ENCODE data around the gene STAB1.

The STAB1 gene, protein sequence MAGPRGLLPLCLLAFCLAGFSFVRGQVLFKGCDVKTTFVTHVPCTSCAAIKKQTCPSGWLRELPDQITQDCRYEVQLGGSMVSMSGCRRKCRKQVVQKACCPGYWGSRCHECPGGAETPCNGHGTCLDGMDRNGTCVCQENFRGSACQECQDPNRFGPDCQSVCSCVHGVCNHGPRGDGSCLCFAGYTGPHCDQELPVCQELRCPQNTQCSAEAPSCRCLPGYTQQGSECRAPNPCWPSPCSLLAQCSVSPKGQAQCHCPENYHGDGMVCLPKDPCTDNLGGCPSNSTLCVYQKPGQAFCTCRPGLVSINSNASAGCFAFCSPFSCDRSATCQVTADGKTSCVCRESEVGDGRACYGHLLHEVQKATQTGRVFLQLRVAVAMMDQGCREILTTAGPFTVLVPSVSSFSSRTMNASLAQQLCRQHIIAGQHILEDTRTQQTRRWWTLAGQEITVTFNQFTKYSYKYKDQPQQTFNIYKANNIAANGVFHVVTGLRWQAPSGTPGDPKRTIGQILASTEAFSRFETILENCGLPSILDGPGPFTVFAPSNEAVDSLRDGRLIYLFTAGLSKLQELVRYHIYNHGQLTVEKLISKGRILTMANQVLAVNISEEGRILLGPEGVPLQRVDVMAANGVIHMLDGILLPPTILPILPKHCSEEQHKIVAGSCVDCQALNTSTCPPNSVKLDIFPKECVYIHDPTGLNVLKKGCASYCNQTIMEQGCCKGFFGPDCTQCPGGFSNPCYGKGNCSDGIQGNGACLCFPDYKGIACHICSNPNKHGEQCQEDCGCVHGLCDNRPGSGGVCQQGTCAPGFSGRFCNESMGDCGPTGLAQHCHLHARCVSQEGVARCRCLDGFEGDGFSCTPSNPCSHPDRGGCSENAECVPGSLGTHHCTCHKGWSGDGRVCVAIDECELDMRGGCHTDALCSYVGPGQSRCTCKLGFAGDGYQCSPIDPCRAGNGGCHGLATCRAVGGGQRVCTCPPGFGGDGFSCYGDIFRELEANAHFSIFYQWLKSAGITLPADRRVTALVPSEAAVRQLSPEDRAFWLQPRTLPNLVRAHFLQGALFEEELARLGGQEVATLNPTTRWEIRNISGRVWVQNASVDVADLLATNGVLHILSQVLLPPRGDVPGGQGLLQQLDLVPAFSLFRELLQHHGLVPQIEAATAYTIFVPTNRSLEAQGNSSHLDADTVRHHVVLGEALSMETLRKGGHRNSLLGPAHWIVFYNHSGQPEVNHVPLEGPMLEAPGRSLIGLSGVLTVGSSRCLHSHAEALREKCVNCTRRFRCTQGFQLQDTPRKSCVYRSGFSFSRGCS (N-terminal part only)

DNA sequence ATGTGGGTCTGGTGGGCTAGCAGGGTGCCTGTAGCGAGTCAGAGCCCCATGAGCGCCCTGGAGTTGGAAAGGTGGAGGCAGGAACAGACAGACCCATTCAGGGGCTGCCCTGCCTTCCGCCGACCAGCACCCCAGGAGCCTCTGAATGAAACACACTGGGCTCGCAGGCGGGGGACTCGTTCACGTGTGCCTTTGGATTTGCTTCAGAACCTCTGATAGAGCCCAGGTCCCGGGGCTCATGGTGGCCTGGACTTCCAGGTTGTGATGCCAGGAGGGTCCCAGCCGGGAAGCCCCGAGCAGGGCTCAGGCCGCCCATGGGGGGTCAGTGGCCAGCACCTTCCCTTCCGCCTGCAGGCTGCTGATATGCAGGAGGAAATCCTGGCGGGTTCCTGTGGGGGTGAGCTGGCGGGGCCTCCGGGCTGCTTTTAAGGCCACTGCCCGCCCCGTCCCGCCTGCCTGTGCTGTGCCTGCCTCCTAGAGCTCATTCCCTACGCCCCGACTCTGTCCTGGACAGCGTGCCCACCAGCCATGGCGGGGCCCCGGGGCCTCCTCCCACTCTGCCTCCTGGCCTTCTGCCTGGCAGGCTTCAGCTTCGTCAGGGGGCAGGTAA, at the start of gene STAB1:
STAB1 (plus strand) TSS at position 453 of the 610 bp plus-strand sequence; CDS start at position 529, 76 bp downstream.
- DNase-seq: no peak

DNA sequence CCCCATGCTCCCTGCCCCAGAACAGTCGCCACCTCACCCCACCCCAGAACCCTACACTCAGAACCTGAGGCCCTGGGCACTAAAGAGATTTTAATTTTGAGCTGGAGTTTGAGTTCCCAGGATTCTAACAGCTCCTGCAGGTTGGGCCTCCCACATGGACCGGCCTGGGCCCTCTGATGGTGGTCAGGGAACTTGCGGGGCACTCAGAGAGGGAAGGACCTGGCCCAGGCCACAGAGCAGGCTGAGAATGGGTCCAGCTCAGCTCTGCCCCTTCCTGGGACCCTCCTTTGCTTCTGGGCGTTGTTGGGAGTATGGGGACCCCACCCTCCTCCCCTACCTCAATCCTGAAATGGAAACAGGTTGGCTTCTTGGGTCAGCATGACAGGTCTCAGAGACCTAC, 49.1 kb upstream of the STAB1 start:
- no peak for DNase-seq

DNA sequence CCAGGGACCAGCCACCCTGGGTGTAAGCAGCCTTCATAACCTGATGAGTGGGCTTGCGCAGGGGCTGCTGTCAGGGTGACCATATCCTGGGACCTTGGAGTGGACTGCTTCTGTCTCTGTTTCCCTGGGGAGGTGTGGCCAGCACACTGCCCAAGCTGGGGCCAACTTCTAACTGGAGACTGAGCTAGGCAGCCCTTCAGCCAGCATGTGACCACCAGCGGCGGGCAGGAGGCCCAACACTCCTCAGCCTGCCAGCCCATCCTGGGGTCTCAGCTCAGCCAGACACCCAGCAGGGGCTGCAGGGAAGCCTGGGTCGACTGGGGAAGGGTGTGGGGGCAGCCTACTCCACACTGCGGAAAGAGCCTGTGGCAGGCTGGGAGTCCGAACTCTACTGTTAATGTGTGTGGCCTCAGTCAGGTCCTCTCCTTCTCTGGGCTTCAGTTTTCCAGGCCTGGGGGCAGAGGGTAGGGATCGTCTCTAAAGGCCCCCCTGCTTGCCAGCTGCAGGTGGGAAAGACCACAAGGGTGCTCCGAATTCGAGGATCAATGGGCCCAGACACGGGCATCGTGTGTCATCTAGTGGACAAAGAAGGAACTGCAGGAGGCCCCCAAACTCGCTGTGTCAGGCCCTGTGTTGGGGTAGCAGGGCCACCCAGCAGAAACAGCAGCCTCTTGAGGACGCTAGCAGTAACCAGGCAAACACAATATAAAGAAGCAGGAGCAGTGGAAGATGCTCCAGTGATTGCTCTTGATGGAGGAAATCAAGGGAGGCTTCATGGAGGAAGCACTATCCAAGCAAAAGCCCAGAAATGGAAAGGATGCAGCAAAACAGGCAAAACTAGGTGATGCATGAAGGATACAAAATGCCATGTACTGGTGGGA, 48.3 kb upstream of the STAB1 start:
- peak; percentile 62 for DNase-seq

DNA sequence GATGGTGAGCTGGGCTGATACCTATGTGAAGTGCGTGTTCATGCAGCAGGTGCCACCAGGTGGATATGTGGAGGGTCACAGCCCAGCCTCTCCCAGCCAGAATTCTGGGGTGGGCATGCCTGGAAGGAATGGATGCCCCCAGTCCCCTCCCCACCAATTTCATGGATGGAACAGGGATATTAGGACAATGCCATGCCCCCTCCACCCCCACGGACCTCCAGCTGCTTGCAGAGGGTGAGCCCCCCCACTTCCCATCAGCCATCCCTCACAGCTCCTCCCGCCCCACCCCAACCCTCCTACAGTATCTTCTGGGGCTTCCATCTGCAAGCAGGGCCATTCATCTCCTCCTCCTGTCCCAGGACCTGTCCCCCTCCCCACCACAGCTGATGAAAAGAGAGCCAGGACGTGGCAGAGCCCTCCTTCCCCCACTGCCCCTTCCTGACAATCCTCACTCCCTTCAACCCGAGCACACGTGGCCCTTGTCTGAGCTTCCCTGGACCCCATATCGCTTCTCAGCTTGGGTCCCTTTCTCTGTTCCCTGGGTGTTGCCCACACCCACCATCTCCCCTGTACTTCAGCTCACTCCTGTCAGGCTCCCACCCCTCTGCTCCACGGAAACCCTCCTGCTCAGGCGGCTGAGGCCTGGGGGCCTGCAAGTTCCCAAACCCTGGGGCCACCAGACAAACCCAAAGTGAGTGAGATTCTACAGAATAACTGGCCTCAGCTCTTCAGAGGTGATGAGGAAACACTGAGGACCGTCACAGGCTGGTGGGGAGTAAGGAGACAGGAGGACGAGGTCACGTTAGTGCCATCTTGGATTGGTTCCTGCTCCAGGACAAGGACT, 47.4 kb upstream of the STAB1 start:
- DNase-seq: no peak

DNA sequence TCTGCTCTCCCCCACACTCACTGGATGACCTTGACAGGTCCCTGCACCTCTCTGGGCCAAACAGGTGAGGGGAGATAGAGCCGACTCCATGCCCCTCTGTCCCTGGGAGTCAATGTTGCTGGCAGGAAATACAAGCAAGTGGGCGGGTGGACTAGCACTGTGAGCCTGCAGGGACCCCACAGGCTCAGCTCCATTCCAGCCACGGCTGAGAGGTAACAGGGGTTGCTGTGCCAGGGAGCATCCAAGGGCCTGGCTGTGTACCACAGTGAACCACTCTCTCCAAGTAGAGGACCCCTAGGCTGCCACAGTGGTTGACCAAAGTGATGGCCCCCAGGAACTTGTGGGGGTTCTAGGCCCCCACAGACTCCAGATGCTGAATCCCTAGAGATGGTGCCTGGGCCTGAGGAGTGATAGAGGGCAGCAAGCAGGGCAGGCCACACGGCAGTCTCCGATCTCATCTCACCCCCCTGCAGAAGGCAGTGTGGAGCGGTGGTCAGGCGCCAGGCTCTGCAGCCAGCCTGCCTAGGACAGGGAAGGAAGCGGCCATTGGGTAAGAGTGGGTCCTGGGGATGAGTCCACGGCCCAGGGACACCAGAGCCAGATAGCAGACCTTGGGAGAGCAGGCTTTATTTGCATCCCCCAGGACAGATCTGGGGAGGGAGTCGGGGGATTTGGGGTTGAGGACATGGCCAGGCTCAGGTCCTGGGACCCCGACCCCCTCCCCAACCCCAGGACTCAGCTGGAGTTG, 44.5 kb upstream of the STAB1 start:
- no peak for DNase-seq

DNA sequence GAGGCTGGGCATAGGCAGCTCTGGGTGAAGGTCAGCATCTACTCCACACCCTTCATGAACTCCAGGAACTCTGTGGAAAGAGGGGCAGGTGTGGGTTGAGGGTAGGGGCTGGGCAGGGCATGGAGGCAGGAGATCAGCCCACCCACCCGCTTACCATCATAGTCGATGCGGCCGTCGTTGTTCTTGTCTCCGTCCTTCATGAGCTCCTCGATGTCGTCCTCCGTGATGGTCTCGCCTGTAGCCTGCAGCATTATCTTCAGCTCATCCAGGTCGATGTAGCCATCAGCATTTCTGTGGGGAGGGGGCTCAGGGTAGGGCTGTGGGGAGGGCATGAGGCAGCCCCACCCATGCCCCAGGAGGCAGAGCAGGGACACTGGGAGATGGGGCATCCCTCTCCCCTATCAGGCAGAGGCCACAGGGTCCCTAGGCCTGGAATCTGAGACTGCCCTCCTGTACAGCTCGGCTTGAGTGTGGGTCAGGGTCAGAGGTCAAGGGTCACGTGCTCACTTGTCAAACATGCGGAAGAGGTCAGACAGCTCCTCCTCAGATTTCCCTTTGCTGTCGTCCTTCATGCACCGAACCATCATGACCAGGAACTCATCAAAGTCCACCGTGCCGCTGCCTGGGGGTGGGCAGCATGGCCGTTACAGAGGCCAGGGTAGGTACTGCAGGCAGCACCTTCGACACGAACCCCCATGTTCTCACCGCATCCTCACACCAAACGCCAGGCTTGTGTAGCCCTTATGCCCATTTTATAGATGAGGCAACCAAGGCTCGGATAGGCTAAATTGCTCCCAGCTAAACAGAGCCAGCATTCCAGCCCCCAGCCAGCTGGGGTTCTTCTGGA, 43.7 kb upstream of the STAB1 start:
- no peak for DNase-seq

DNA sequence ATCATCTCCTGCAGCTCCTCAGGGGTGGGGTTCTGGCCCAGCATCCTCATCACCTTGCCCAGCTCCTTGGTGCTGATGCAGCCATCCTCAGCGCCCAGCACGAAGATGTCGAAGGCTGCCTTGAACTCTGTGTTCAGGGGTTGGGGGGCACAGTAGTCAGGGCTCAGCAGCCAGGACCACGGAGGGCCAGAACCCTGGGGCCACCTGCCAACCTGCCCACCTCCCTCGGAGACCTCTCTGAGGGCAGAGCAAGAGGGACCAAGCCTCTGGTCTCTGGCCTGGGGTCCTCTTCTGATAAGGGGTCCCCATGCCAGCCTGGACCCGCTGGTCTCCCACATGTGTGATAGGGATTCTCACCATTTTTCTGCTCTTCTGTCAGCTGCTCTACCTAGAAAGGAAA, 43.0 kb upstream of the STAB1 start:
- no peak for DNase-seq

DNA sequence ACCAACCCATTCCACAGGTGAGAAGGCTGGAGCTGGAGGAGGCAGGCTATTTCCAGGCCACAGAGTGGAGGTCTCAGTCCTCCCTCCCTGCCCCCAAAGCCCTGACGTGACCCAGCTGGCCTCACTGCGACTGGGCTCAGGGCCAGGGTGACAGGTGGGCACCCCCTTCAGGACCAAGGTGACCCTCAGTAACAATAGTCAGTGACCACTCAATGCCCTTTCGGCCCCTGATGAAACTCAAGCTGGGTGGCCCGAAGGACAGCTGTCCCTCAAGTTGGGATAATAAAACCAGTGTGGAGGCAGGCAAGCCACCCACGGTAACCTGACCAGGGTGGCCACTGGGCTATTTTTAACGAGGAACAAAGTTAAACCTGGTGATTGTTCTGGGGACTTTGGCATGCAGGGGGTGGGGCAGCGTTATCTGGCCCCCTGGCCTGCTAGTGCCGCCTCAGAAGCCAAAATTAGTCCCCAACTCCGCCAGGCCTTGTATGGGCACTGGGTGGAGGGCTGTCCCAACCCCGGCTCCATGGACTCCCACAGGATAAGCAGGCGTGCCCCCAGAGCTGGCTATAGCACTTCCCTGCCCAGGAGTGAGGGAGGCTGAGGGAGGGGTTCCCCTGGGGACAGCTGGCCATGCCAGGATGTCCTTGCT, 42.4 kb upstream of the STAB1 start:
- DNase-seq: no peak

DNA sequence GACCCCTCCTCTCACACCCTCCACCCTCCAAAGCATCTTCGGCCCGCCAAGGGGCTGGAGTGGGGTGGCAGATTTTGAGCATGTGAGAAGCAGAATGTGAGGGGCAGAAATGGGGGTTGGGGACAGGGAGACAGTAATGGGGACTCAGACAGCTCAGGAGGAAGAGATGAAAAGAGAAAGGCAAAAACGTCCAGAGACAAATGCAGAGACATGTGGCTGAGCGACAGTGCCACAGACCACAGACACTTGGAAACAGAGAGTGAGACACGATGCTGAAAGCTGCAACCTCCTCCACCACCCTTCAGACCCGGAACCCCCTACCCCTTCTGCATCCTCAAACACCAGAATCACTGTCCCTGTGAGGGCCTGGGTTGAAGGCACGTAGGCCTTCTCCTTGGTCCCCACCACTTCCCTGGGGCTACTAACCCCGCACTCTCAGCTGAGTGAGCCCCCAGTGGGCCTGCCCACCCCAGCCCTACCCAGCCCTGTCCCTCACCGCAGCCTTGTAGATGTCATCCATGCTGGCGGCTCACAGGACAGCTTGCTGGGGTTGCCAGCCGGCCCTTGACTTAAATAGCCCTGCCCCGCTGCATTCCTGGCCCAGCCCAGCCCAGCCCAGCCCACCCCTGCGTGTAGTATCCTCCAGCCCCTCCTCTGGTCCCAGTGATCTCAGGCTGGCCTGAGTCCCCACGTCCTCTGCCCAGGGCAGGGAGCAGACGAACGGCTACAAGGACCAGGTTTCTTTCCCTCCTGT, 41.5 kb upstream of the STAB1 start, which contains the start of gene TNNC1:
TNNC1 (minus strand) TSS at position 546 of the 754 bp plus-strand sequence; CDS start at position 520, 26 bp downstream.
- no peak for DNase-seq

DNA sequence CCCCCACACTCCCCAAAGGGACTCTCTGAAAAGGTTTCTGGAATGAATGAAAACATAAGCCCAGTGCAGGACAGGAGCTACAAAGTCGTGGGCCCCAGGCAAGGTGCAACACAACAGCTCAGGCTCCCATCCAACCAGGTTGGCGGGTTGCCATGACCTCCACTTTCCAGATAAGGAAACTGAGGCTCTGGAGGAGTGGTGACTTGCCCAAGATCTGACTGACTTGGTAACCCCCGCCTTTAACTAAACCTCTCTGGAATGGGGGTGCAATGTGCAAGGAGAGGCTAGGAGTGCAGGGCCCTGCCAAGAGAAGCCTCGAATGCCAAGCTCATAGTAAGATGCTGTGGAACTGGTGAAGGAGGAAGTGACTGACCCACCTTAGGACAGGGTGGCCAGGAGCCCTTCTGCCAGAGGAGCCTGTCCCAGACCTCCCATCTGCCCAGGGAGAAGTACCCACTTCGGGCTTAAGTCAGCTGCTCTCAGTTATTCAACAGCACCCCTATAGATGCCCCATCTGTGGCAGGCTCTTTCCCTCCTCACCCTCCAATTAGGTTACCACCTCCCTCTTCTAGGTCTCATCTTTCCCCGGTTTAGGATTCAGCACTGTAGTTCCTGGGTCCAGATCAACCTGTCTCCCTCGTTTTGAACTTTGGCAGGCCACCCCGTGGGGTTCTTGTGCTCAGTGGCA, 40.7 kb upstream of the STAB1 start:
- no peak for DNase-seq

DNA sequence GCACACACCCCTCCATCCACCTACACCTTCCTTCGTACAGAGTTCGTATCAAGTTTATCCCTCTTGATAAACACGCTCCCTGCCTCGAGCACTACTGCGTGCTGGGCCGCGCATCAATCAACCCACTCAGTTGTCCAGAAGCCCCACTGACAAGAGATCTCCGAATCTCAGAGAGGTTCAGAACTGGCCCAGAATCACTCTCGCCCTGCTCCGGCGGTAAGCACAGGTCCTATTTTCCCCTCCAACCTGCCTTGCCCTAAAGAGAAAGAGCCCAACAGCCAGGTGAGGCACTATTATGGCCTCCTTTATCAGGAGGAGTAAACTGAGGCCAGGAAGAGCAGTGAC, 40.2 kb upstream of the STAB1 start:
- no peak for DNase-seq

DNA sequence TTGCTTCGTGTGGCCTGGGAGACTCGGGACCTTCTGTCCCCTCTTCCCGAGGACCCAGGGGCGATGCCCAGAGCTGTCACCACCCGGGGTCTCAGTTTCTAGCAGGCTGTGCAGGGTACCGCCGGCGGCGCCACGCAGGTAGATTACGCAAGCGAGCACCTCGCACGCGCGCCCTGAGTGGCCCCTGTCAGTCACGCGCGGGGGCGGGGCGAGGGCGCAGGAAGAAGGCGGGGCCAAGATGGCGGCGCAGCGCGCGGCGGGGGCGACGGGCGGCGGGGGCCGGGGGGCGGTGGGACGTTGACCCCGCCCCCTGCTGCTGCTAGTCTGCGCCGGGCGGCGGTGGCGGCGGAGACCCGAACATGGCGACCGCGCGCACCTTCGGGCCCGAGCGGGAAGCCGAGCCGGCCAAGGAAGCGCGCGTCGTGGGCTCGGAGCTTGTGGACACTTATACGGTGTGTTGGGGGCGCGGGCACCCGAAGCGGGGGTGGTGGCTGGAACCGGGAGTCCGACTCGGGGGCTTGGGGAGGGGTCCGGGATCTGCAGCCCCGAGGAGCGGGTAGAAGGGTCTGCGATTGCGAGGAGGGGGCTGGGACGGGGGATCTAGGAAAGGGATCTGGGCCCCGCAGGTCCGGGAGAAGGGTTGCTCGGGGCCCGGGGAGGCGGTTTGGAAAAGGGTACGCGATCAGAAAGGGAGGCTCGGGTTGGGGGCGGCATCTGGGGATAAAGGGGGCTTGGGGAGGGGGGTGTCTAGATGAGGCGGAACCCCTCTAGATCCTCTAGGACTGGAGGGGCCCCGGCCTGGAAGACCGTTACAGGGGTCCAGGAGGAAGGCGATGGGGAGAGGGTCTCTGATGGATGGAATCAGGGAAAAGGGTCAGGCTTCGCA, 39.6 kb upstream of the STAB1 start, which contains the start of gene NISCH:
NISCH (plus strand) TSS at position 322 of the 886 bp plus-strand sequence; CDS start at position 360, 38 bp downstream.
- DNase-seq: peak; percentile 70

DNA sequence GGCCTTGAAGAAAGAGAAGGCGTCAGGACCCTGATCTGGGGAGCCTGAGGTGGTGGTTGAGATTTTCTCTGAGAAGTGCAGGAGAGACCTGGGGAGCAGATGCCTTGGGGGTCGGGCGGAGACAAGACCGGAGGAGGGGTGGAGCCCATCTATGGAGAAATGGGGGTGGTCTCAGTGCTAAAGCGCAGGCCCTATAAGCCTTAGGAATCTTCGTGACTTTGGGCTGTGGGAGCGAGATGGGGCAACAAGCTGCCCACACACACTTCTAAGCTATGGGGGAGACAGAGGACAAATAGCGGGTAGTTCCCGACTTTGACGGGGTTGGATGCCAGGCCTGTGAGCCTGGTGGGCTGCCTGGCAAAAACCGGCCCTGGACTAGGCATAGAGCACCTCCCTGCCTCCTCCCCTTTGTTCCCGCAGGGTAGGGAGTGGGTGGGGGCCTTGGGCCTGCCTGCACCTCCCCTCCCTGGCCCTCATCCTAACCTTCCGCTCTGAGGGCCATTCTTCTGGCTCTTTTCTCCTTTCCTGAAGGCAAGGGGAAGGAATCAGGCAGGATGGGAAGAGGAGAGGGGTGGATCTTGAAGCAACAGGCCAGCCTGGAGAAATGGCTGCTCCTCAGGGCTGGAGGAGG, 38.9 kb upstream of the STAB1 start:
- no peak for DNase-seq

DNA sequence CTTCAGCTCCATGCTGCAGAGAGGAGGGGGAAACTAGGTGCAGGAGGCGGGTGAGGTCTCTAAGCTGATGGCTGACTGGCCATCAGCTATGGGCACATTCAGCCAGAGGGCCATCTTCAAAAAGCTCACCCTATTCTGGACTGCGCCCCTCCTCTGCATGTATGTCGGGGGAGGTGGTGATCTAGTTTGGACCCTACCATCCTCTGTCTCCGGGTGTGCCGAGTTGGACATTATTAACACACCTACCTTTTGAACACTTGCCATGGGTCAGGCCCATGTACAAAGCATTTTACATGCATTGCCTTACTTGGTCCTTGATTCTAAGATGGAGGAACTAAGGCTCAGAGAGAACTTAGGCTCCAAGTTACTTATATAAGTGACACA, 38.3 kb upstream of the STAB1 start:
- DNase-seq: no peak

Measured in T1000 (cell line).